Effector memory CD8-positive, alpha-beta T cell (primary cell): ENCODE results near the gene NSDHL.
A peak's percentile ranks its signal among the peaks of the same experiment; 100 is the strongest.
"Not testable (repeated sequence)": the region's sequence is repeated elsewhere in the genome, so short reads cannot be mapped to it uniquely, and the experiment has no call there.

Experiments used
- ATAC-seq: fragments of 150-1000 bp; cut with Tn5 transposase; replicated peaks from 2 replicates; pipeline ENCODE4 v1.10.0; 2021; ENCODE audit warnings: mild to moderate bottlenecking, moderate library complexity
- DNase-seq, 3 experiments: peaks; one replicate each; pipeline ENCODE4 v3.0.0; 2021
- H3K27ac Mint-ChIP-seq, 2 donors: one replicate each; pipeline ENCODE4 v1.8.0; 2022; ENCODE audit warnings: mild to moderate bottlenecking in 2 of 2, mixed read lengths in 2 of 2, moderate library complexity in 2 of 2
- H3K27me3 Mint-ChIP-seq, 2 donors: one replicate each; pipeline ENCODE4 v1.8.0; 2022; ENCODE audit warnings: mixed read lengths in 2 of 2
- H3K36me3 Mint-ChIP-seq: one replicate; pipeline ENCODE4 v1.8.0; 2022; ENCODE audit warnings: mild to moderate bottlenecking, moderate library complexity, mixed read lengths; ENCODE audit not compliant: insufficient read depth
- H3K4me1 Mint-ChIP-seq, 2 donors: one replicate each; pipeline ENCODE4 v1.8.0; 2022; ENCODE audit warnings: low read depth in 2 of 2, mixed read lengths in 2 of 2
- H3K4me3 Mint-ChIP-seq, 2 donors: one replicate each; pipeline ENCODE4 v1.8.0; 2022; ENCODE audit warnings: mild to moderate bottlenecking in 2 of 2, mixed read lengths in 2 of 2, moderate library complexity in 2 of 2
- H3K9me3 Mint-ChIP-seq, 2 donors: one replicate each; pipeline ENCODE4 v1.8.0; 2022; ENCODE audit warnings: mixed read lengths in 2 of 2

Gene NSDHL

GRCh38 chrX:152902502-152902820, 71.6 kb downstream of the NSDHL start:
- Mint-ChIP-seq H3K27ac (no peak overlapping the region), H3K36me3 (no peaks in the 10 kb centered on the region), H3K9me3 (no peaks in the 10 kb centered on the region), H3K4me1 (no peaks in the 10 kb centered on the region), H3K4me3 (no peak overlapping the region), H3K27me3 (peaks cover 6 to 48% of the 10 kb centered on the region in 2 donors)
- no peak for ATAC-seq
- no peak for DNase-seq

GRCh38 chrX:152903589-152903988, 72.7 kb downstream of the NSDHL start:
- Mint-ChIP-seq H3K27me3 (peaks cover 6 to 47% of the 10 kb centered on the region in 2 donors), H3K4me1 (no peaks in the 10 kb centered on the region), H3K27ac (no peak overlapping the region), H3K9me3 (no peaks in the 10 kb centered on the region), H3K36me3 (no peaks in the 10 kb centered on the region), H3K4me3 (no peak overlapping the region)
- DNase-seq: no peak
- ATAC-seq: no peak

GRCh38 chrX:152904151-152905080, 73.6 kb downstream of the NSDHL start:
- Mint-ChIP-seq H3K27me3 (peaks cover 6 to 38% of the 10 kb centered on the region in 2 donors), H3K36me3 (no peaks in the 10 kb centered on the region), H3K4me1 (no peaks in the 10 kb centered on the region), H3K27ac (no peak overlapping the region), H3K9me3 (no peaks in the 10 kb centered on the region), H3K4me3 (no peak overlapping the region)
- ATAC-seq (peak; percentile 42), DNase-seq (peak; percentile 3 to 14 (median 11))

GRCh38 chrX:152905081-152905420, 74.2 kb downstream of the NSDHL start:
- Mint-ChIP-seq H3K4me3 (no peak overlapping the region), H3K9me3 (no peaks in the 10 kb centered on the region), H3K36me3 (no peaks in the 10 kb centered on the region), H3K27ac (no peak overlapping the region), H3K4me1 (no peaks in the 10 kb centered on the region), H3K27me3 (peaks cover 6 to 32% of the 10 kb centered on the region in 2 donors)
- ATAC-seq (no peak), DNase-seq (no peak)

- ATAC-seq (no peak), DNase-seq (no peak)
- H3K9me3 Mint-ChIP-seq: no peaks in the 10 kb centered on the region
- H3K27me3 Mint-ChIP-seq: peaks cover 0 to 19% of the 10 kb centered on the region in 2 donors
- H3K4me1 Mint-ChIP-seq: no peaks in the 10 kb centered on the region
- H3K27ac Mint-ChIP-seq: no peak overlapping the region
- no peak overlapping the region for H3K4me3 Mint-ChIP-seq
- no peaks in the 10 kb centered on the region for H3K36me3 Mint-ChIP-seq
These were observed 76.3 kb downstream of the NSDHL start for GRCh38 chrX:152907084-152907651.

- Mint-ChIP-seq H3K4me1 (no peaks in the 10 kb centered on the region), H3K27me3 (peaks cover 0 to 10% of the 10 kb centered on the region in 2 donors), H3K36me3 (no peaks in the 10 kb centered on the region), H3K27ac (no peak overlapping the region), H3K9me3 (no peaks in the 10 kb centered on the region), H3K4me3 (no peak overlapping the region)
- ATAC-seq (no peak), DNase-seq (no peak)
These were observed 77.6 kb downstream of the NSDHL start for GRCh38 chrX:152908486-152908885.

- not testable (repeated sequence) for H3K4me1 Mint-ChIP-seq, ATAC-seq, H3K4me3 Mint-ChIP-seq, H3K9me3 Mint-ChIP-seq, H3K27ac Mint-ChIP-seq, DNase-seq, H3K36me3 Mint-ChIP-seq
- peaks cover 0 to 10% of the 10 kb centered on the region in 2 donors for H3K27me3 Mint-ChIP-seq
These were observed 79.2 kb downstream of the NSDHL start for GRCh38 chrX:152910018-152910417.

- no peak overlapping the region for H3K4me3 Mint-ChIP-seq
- DNase-seq (no peak), ATAC-seq (no peak)
- H3K27ac Mint-ChIP-seq: no peak overlapping the region
- no peaks in the 10 kb centered on the region for H3K36me3 Mint-ChIP-seq
- H3K4me1 Mint-ChIP-seq: no peaks in the 10 kb centered on the region
- H3K9me3 Mint-ChIP-seq: no peaks in the 10 kb centered on the region
- peaks cover 0 to 5% of the 10 kb centered on the region in 2 donors for H3K27me3 Mint-ChIP-seq
These were observed 81.2 kb downstream of the NSDHL start for GRCh38 chrX:152912106-152912505.

GRCh38 chrX:152912641-152913040, 81.8 kb downstream of the NSDHL start:
- no peak for DNase-seq
- Mint-ChIP-seq H3K27ac (no peak overlapping the region), H3K4me3 (no peak overlapping the region)

GRCh38 chrX:152913346-152913745, 82.5 kb downstream of the NSDHL start:
- DNase-seq (no peak), ATAC-seq (no peak)
- no peaks in the 10 kb centered on the region for H3K4me1 Mint-ChIP-seq

More at GRCh38 chrX:152912641-152913040, 81.8 kb downstream of the NSDHL start:
- no peak for ATAC-seq
- Mint-ChIP-seq H3K27me3 (peaks cover 0 to under 1% of the 10 kb centered on the region in 2 donors), H3K36me3 (no peaks in the 10 kb centered on the region), H3K9me3 (no peaks in the 10 kb centered on the region), H3K4me1 (no peaks in the 10 kb centered on the region)

GRCh38 chrX:152913910-152914309, 83.0 kb downstream of the NSDHL start:
- Mint-ChIP-seq H3K9me3 (no peaks in the 10 kb centered on the region), H3K27me3 (no peaks in the 10 kb centered on the region), H3K4me3 (no peak overlapping the region), H3K27ac (no peak overlapping the region), H3K4me1 (no peaks in the 10 kb centered on the region), H3K36me3 (no peaks in the 10 kb centered on the region)
- no peak for ATAC-seq
- DNase-seq: no peak

More at GRCh38 chrX:152913346-152913745, 82.5 kb downstream of the NSDHL start:
- no peaks in the 10 kb centered on the region for H3K36me3 Mint-ChIP-seq
- H3K27me3 Mint-ChIP-seq: no peaks in the 10 kb centered on the region
- H3K4me3 Mint-ChIP-seq: no peak overlapping the region
- H3K27ac Mint-ChIP-seq: no peak overlapping the region
- H3K9me3 Mint-ChIP-seq: no peaks in the 10 kb centered on the region

GRCh38 chrX:152915541-152916241, 84.8 kb downstream of the NSDHL start:
- no peaks in the 10 kb centered on the region for H3K4me1 Mint-ChIP-seq
- no peaks in the 10 kb centered on the region for H3K36me3 Mint-ChIP-seq
- ATAC-seq: no peak
- no peak overlapping the region for H3K4me3 Mint-ChIP-seq
- H3K27me3 Mint-ChIP-seq: no peaks in the 10 kb centered on the region
- no peak for DNase-seq
- no peak overlapping the region for H3K27ac Mint-ChIP-seq
- no peaks in the 10 kb centered on the region for H3K9me3 Mint-ChIP-seq

GRCh38 chrX:152917656-152918579, 87.1 kb downstream of the NSDHL start:
- DNase-seq (no peak), ATAC-seq (no peak)
- Mint-ChIP-seq H3K4me1 (no peaks in the 10 kb centered on the region), H3K9me3 (no peaks in the 10 kb centered on the region), H3K27me3 (no peaks in the 10 kb centered on the region), H3K36me3 (no peaks in the 10 kb centered on the region), H3K4me3 (no peak overlapping the region), H3K27ac (no peak overlapping the region)
